Measurements from ENCODE around the gene MANEAL.

The MANEAL gene

DNA sequence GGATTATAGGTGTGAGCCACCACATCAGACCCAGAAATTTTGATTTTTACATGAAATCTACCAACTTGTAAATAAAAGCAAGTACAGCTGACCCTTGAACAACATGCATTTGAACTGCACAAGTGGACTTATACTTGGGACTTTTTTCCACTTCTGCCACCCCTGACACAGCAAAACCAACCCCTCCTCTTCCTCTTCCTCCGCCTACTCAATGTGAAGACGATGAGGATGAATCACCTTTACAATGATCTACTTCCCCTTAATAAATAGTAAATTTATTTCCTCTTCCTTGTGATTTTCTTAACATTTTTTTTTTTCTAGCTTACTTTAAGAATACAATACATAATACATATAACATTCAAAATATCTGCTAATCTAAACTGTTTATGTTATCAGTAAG, 31.9 kb downstream of the MANEAL start:
- no peak for ATAC-seq
- TF ChIP-seq TCF4 (CRISPR knock-in tag; IDR thresholded peaks at IDR 0.05; ENCODE audit: borderline replicate concordance) (no peak), SNAI2 (CRISPR knock-in tag; IDR thresholded peaks at IDR 0.05) (no peak), TOX (CRISPR knock-in tag; IDR thresholded peaks at IDR 0.05; ENCODE audit: borderline replicate concordance) (no peak), ISL1 (CRISPR knock-in tag; IDR thresholded peaks at IDR 0.05) (no peak), OSR1 (CRISPR knock-in tag; IDR thresholded peaks at IDR 0.05) (no peak), PPARA (CRISPR knock-in tag; IDR thresholded peaks at IDR 0.05; ENCODE audit: borderline replicate concordance) (no peak), BACH2 (CRISPR knock-in tag; IDR thresholded peaks at IDR 0.05; ENCODE audit: borderline replicate concordance) (no peak), CSDC2 (CRISPR knock-in tag; IDR thresholded peaks at IDR 0.05) (no peak), ZC3H10 (CRISPR knock-in tag; IDR thresholded peaks at IDR 0.05) (no peak), ZNF70 (CRISPR knock-in tag; IDR thresholded peaks at IDR 0.05) (no peak), ZFP3 (CRISPR knock-in tag; IDR thresholded peaks at IDR 0.05) (no peak), RARB (CRISPR knock-in tag; IDR thresholded peaks at IDR 0.05) (no peak)
- TF ChIP-seq, protein P1, sequence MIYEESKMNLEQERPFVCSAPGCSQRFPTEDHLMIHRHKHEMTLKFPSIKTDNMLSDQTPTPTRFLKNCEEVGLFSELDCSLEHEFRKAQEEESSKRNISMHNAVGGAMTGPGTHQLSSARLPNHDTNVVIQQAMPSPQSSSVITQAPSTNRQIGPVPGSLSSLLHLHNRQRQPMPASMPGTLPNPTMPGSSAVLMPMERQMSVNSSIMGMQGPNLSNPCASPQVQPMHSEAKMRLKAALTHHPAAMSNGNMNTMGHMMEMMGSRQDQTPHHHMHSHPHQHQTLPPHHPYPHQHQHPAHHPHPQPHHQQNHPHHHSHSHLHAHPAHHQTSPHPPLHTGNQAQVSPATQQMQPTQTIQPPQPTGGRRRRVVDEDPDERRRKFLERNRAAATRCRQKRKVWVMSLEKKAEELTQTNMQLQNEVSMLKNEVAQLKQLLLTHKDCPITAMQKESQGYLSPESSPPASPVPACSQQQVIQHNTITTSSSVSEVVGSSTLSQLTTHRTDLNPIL (CRISPR knock-in tag; IDR thresholded peaks at IDR 0.05; ENCODE audit: low read depth), result no peak
- TF ChIP-seq, protein P2, sequence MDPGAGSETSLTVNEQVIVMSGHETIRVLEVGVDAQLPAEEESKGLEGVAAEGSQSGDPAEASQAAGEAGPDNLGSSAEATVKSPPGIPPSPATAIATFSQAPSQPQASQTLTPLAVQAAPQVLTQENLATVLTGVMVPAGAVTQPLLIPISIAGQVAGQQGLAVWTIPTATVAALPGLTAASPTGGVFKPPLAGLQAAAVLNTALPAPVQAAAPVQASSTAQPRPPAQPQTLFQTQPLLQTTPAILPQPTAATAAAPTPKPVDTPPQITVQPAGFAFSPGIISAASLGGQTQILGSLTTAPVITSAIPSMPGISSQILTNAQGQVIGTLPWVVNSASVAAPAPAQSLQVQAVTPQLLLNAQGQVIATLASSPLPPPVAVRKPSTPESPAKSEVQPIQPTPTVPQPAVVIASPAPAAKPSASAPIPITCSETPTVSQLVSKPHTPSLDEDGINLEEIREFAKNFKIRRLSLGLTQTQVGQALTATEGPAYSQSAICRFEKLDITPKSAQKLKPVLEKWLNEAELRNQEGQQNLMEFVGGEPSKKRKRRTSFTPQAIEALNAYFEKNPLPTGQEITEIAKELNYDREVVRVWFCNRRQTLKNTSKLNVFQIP (CRISPR knock-in tag; IDR thresholded peaks at IDR 0.05; ENCODE audit: borderline replicate concordance, low read depth), result no peak

DNA sequence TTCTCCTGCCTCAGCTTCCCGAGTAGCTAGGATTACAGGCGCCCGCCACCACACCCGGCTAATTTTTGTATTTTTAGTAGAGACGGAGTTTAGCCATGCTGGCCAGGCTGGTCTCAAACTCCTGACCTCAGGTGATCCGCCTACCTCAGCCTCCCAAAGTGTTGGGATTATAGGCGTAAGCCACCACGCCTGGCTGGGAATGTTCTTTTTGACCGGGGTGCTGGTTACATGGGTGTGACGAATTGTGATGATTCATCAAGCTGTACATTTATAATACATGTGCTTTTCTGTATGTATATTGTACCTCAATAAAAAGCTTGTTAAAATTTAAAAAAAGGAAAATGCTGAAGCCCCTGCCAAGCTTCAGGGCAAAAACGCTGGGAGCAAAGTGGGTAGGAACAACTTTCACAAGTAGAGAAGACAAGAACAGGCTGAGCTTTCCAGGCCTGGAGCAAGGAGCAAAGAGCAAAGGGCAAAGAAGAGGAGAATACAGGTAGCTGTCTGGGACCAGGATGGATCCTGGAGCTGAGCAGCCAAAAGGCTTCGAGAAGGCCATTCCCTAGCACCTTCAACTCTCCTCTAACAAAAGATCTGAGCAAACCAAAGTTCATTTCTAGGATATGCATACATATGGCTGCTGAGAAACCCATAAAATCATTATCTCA, 34.9 kb downstream of the MANEAL start:
- ATAC-seq, result no peak
- TF ChIP-seq, protein P2 (CRISPR knock-in tag; IDR thresholded peaks at IDR 0.05; ENCODE audit: borderline replicate concordance, low read depth), result no peak
- TF ChIP-seq BACH2 (CRISPR knock-in tag; IDR thresholded peaks at IDR 0.05; ENCODE audit: borderline replicate concordance), result no peak

DNA sequence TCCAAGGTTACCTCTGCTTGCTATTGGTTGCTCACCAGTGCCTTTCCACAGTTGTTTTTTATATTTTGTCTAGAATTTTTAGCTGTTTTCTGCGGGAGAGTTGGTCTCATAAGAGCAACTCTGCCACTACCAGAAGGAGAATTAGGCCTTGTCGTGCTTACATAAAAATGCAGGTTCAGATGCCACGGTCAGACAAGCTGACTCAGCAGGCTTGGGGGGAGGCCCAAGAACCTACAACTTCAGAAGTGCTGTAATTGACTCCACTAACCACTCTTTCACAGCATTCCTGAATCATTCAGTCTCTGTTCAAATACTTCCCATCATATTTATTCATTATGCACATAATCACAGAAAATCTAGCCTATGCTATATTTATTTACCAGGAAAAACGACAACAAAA, 37.5 kb downstream of the MANEAL start:
- ATAC-seq, result no peak
- TF ChIP-seq TOX (CRISPR knock-in tag; IDR thresholded peaks at IDR 0.05; ENCODE audit: borderline replicate concordance) (no peak), ARNTL (CRISPR knock-in tag; IDR thresholded peaks at IDR 0.05; ENCODE audit: borderline replicate concordance, low read depth) (no peak), ZC3H10 (CRISPR knock-in tag; IDR thresholded peaks at IDR 0.05) (no peak), GLIS3 (CRISPR knock-in tag; IDR thresholded peaks at IDR 0.05) (no peak), ZFP30 (CRISPR knock-in tag; IDR thresholded peaks at IDR 0.05) (no peak), BACH2 (CRISPR knock-in tag; IDR thresholded peaks at IDR 0.05; ENCODE audit: borderline replicate concordance) (no peak), ISL1 (CRISPR knock-in tag; IDR thresholded peaks at IDR 0.05) (no peak)
- TF ChIP-seq, protein P2 (CRISPR knock-in tag; IDR thresholded peaks at IDR 0.05; ENCODE audit: borderline replicate concordance, low read depth), result no peak
- TF ChIP-seq, protein P3, sequence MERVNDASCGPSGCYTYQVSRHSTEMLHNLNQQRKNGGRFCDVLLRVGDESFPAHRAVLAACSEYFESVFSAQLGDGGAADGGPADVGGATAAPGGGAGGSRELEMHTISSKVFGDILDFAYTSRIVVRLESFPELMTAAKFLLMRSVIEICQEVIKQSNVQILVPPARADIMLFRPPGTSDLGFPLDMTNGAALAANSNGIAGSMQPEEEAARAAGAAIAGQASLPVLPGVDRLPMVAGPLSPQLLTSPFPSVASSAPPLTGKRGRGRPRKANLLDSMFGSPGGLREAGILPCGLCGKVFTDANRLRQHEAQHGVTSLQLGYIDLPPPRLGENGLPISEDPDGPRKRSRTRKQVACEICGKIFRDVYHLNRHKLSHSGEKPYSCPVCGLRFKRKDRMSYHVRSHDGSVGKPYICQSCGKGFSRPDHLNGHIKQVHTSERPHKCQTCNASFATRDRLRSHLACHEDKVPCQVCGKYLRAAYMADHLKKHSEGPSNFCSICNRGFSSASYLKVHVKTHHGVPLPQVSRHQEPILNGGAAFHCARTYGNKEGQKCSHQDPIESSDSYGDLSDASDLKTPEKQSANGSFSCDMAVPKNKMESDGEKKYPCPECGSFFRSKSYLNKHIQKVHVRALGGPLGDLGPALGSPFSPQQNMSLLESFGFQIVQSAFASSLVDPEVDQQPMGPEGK (CRISPR knock-in tag; IDR thresholded peaks at IDR 0.05; ENCODE audit: borderline replicate concordance), result no peak

DNA sequence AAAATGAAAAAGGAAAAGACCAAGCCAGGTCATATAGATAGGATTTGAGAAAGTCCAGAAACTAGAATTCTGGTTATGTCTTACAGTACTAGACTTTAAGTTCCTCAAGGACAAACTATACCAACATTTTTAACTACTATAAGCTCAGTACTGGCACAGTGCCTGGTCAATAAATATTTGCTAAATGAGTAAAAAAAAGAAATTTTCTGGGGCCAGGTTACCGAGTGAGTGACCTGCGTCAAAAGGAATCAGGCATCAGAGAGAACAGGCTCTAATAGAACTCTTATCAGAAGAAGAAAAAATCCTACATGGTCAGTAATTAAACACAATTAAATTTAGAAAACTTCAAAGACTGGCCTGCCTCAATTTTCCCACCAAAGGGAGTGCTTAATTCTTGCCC, 38.2 kb downstream of the MANEAL start:
- TF ChIP-seq ZNF565 (CRISPR knock-in tag; conservative IDR thresholded peaks at IDR 0.05; ENCODE audit: low read depth), result no peak
- TF ChIP-seq, protein P3 (CRISPR knock-in tag; IDR thresholded peaks at IDR 0.05; ENCODE audit: borderline replicate concordance), result no peak
- TF ChIP-seq ZC3H10 (CRISPR knock-in tag; IDR thresholded peaks at IDR 0.05), result no peak
- no peak for TF ChIP-seq GLIS3 (CRISPR knock-in tag; IDR thresholded peaks at IDR 0.05)
- TF ChIP-seq ISL1 (CRISPR knock-in tag; IDR thresholded peaks at IDR 0.05), result no peak
- no peak for TF ChIP-seq OSR1 (CRISPR knock-in tag; IDR thresholded peaks at IDR 0.05)
- no peak for TF ChIP-seq ARNTL (CRISPR knock-in tag; IDR thresholded peaks at IDR 0.05; ENCODE audit: borderline replicate concordance, low read depth)
- TF ChIP-seq ESRRG (CRISPR knock-in tag; IDR thresholded peaks at IDR 0.05), result no peak
- no peak for TF ChIP-seq PPARA (CRISPR knock-in tag; IDR thresholded peaks at IDR 0.05; ENCODE audit: borderline replicate concordance)
- no peak for TF ChIP-seq RARB (CRISPR knock-in tag; IDR thresholded peaks at IDR 0.05)
- no peak for TF ChIP-seq BACH2 (CRISPR knock-in tag; IDR thresholded peaks at IDR 0.05; ENCODE audit: borderline replicate concordance)
- no peak for TF ChIP-seq CSDC2 (CRISPR knock-in tag; IDR thresholded peaks at IDR 0.05)
- no peak for TF ChIP-seq SNAI2 (CRISPR knock-in tag; IDR thresholded peaks at IDR 0.05)
- no peak for TF ChIP-seq TOX (CRISPR knock-in tag; IDR thresholded peaks at IDR 0.05; ENCODE audit: borderline replicate concordance)

More for the DNA sequence above, 38.2 kb downstream of the MANEAL start:
- no peak for ATAC-seq

Measured in SK-N-SH treated with all-trans-retinoic acid at 6 μM for 48 hours (cell line).